Endothelial cell of umbilical vein (primary cell): ENCODE measurements around the gene SNCAIP. TPM values are rescaled to one million over a fixed set of nuclear protein-coding genes. Genes with fewer than 3 reads are reported as not detected.

ENCODE experiments used
- BruUV-seq: library from RNA; stranded (reverse); fragments of 400-500 nt; replicated peaks from 2 replicates; lab custom pipeline; 2021; lab: Mats Ljungman, UMichigan
- CTCF ChIA-PET: fragments of 300-600, 350-600 bp; sonication (Branson Sonifier 250); formaldehyde crosslinking; loops from one replicate; lab custom pipeline; 2021; ENCODE audit warnings: antibody characterized with exemption, inconsistent platforms; lab: Charles Lee
- POLR2A ChIA-PET: fragments of 300-600, 350-600 bp; sonication (Branson Sonifier 250); formaldehyde crosslinking; loops from one replicate; lab custom pipeline; 2021; ENCODE audit warnings: antibody characterized with exemption, inconsistent platforms; lab: Charles Lee
- DNase-seq: peaks from one replicate; pipeline ENCODE4 v3.0.0-alpha.2; 2011; ENCODE audit warnings: low read depth, low spot score
- FAIRE-seq: peaks from 2 replicates; lab custom pipeline; 2011; peaks lifted over from hg19 to GRCh38; lab: Jason Lieb, UNC
- H2AFZ ChIP-seq: 2 replicates; pipeline ENCODE4 v1.6.0; 2012; ENCODE audit warnings: low read depth, low read length, control low read depth, inconsistent platforms
- H3K27ac ChIP-seq: 2 replicates; pipeline ENCODE4 v1.5.1; 2011; ENCODE audit warnings: low read depth, mild to moderate bottlenecking, control low read depth, low read length, moderate library complexity; ENCODE audit not compliant: insufficient read depth
- H3K27me3 ChIP-seq, 2 experiments: 2 replicates each; pipeline versions ENCODE4 v1.6.0 to v1.6.1; 2011; ENCODE audit warnings: low read length in 2 of 2, mixed read lengths in 1 of 2; ENCODE audit not compliant: control insufficient read depth in 2 of 2, insufficient read depth in 2 of 2
- H3K36me3 ChIP-seq, 2 experiments: 2 replicates in 1 of 2; 3 replicates in 1 of 2; pipeline ENCODE4 v1.5.1; 2011; ENCODE audit warnings: low read length in 2 of 2, mild to moderate bottlenecking in 1 of 2, moderate library complexity in 1 of 2; ENCODE audit not compliant: control insufficient read depth in 2 of 2, insufficient read depth in 2 of 2; ENCODE audit errors: extremely low read depth in 1 of 2
- H3K4me1 ChIP-seq: 3 replicates; pipeline ENCODE4 v1.5.1; 2011; ENCODE audit warnings: mild to moderate bottlenecking, low read length; ENCODE audit not compliant: control insufficient read depth, insufficient read depth; ENCODE audit errors: extremely low read depth
- H3K4me2 ChIP-seq: 2 replicates; pipeline ENCODE4 v1.6.1; 2011; ENCODE audit warnings: low read length, control low read depth, mixed read lengths; ENCODE audit not compliant: insufficient read depth
- H3K4me3 ChIP-seq, 3 experiments: fragments of 200-600 bp in 1 of 3; sonication (generic), shearing (Covaris generic) in 1 of 3; replicated peaks in 1 of 3; 2 replicates each; pipeline ENCODE4 v1.5.1; 2011 to 2016; ENCODE audit warnings: control low read depth in 3 of 3, low read length in 3 of 3, mild to moderate bottlenecking in 2 of 3, inconsistent platforms in 1 of 3, low read depth in 1 of 3, moderate library complexity in 1 of 3; ENCODE audit not compliant: insufficient read depth in 1 of 3
- H3K79me2 ChIP-seq: 2 replicates; pipeline ENCODE4 v1.6.0; 2012; ENCODE audit warnings: low read length, inconsistent platforms; ENCODE audit not compliant: control insufficient read depth, insufficient read depth
- H3K9ac ChIP-seq: replicated peaks from 2 replicates; pipeline ENCODE3; 2011; ENCODE audit warnings: low read length, control low read depth; ENCODE audit not compliant: insufficient read depth; ENCODE audit errors: extremely low read depth
- H3K9me1 ChIP-seq: replicated peaks from 3 replicates; pipeline ENCODE4 v1.6.0; 2011; ENCODE audit warnings: mild to moderate bottlenecking, low read length; ENCODE audit not compliant: control insufficient read depth, insufficient read depth; ENCODE audit errors: extremely low read depth
- H3K9me3 ChIP-seq: replicated peaks from 2 replicates; pipeline ENCODE4 v1.5.1; 2012; ENCODE audit warnings: low read length, inconsistent platforms; ENCODE audit not compliant: control insufficient read depth, insufficient read depth
- H4K20me1 ChIP-seq: replicated peaks from 2 replicates; pipeline ENCODE3; 2011; ENCODE audit warnings: mild to moderate bottlenecking, low read length; ENCODE audit not compliant: control insufficient read depth, insufficient read depth; ENCODE audit errors: extremely low read depth
- EZH2 ChIP-seq: IDR thresholded peaks from 2 replicates; pipeline ENCODE4 v1.6.1; 2012; ENCODE audit warnings: borderline replicate concordance, low read depth, mild to moderate bottlenecking, moderate library complexity, low read length, inconsistent platforms; ENCODE audit not compliant: severe bottlenecking
- FOS ChIP-seq: IDR thresholded peaks from 2 replicates; pipeline ENCODE4 v1.6.1; 2011; ENCODE audit warnings: mild to moderate bottlenecking, low read length, moderate library complexity, borderline replicate concordance; ENCODE audit not compliant: insufficient read depth
- GATA2 ChIP-seq: IDR thresholded peaks from 2 replicates; pipeline ENCODE4 v1.7.0; 2011; ENCODE audit warnings: low read depth, mild to moderate bottlenecking, moderate library complexity, mixed read lengths, low read length; ENCODE audit not compliant: insufficient read length, insufficient read depth
- JUN ChIP-seq: IDR thresholded peaks from 2 replicates; pipeline ENCODE4 v1.6.1; 2011; ENCODE audit warnings: borderline replicate concordance, low read depth; ENCODE audit not compliant: insufficient read length, insufficient read depth
- MYC ChIP-seq: IDR thresholded peaks from one replicate; pipeline ENCODE4 v1.6.1; 2011; ENCODE audit warnings: mild to moderate bottlenecking, low read depth, low read length
- POLR2A ChIP-seq: IDR thresholded peaks from 2 replicates; pipeline ENCODE4 v1.6.1; 2012; ENCODE audit warnings: low read depth, mild to moderate bottlenecking, control low read depth, low read length
- POLR2AphosphoS5 ChIP-seq: IDR thresholded peaks from 2 replicates; pipeline ENCODE4 v1.6.1; 2012; ENCODE audit warnings: low read depth, mild to moderate bottlenecking, control low read depth, low read length, moderate library complexity; ENCODE audit not compliant: insufficient read depth
- dilution Hi-C: fragments of 300-500 bp; cut with MboI; formaldehyde crosslinking; loops from one replicate; pipeline ENCODE4 v1.15.0; 2019; ENCODE audit warnings: low sequenced_read_pairs; ENCODE audit not compliant: extremely low pct_ligation_motif_present
- intact Hi-C: fragments of 100-400 bp; cut with micrococcal nuclease; formaldehyde crosslinking; loops from one replicate; pipeline ENCODE4 v1.10.0; 2022
- polyA plus RNA-seq, 4 experiments: library from polyadenylated mRNA; depleted of rRNA in 3 of 4; stranded (reverse) in 3 of 4; unstranded in 1 of 4; fragments of >200 nt; gene quantifications; 2 replicates each; pipeline versions ENCODE4 v1.2.1 to v1.2.3, GENCODE V29; 2011 to 2012; ENCODE audit warnings: missing spikeins in 1 of 4
- total RNA-seq: library from RNA; stranded (reverse); gene quantifications from 2 replicates; pipeline ENCODE4 v1.2.3, GENCODE V29; 2021
- TF ChIP-seq, protein P1 (sequence below), 2 donors: IDR thresholded peaks; 1 replicate in 1 of 2; 2 replicates in 1 of 2; pipeline ENCODE4 v1.5.1; 2011; ENCODE audit warnings: low read length in 2 of 2, mild to moderate bottlenecking in 2 of 2, moderate library complexity in 2 of 2, control low read depth in 1 of 2, inconsistent platforms in 1 of 2, low read depth in 1 of 2; ENCODE audit not compliant: insufficient read depth in 1 of 2; ENCODE audit errors: extremely low read depth in 1 of 2
- TF ChIP-seq, protein P2 (sequence below): IDR thresholded peaks from 2 replicates; pipeline ENCODE4 v1.6.1; 2011; ENCODE audit not compliant: insufficient read depth, insufficient read length

SNCAIP gene
- total and polyA plus RNA-seq, 2 donors (not counting 3 experiments of a cell fraction or from before 2014, with no cell fraction given) = 13.1 to 42.0 TPM

DNA sequence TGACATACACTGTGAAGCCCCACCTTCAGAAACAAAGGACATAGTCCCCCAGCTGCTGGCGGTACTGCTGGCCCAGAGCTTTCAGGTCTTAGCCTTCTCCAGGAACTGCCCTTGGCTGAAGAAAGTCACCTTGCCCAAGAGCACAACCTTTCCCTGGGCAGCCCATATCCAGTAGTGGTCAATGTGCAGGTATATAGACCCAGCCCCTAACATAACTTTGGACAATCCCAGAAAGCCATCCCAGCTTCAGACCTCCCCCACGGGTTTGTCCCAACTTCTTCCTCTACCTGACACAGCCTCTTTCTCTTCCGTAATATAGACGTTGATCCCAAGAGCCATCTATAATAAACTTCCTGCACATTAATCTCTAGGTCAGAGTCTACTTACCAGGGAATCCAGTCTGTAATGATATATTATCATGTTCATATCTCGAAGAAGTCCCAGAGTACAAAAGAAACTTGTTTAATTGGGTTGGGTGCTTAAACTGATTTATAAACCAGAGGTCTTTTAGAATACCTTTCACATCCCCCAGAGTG is 157.4 kb downstream of the SNCAIP start:
- BruUV-seq = no TSS peak
- no peaks in the 10 kb centered on the region for H3K36me3 ChIP-seq
- CTCF ChIA-PET = no interaction called here

More for the DNA sequence above, 157.4 kb downstream of the SNCAIP start:
- TF ChIP-seq POLR2A (no peak), MYC (no peak), JUN (no peak), GATA2 (no peak), POLR2AphosphoS5 (no peak), FOS (no peak), EZH2 (no peak)
- TF ChIP-seq, protein P1, sequence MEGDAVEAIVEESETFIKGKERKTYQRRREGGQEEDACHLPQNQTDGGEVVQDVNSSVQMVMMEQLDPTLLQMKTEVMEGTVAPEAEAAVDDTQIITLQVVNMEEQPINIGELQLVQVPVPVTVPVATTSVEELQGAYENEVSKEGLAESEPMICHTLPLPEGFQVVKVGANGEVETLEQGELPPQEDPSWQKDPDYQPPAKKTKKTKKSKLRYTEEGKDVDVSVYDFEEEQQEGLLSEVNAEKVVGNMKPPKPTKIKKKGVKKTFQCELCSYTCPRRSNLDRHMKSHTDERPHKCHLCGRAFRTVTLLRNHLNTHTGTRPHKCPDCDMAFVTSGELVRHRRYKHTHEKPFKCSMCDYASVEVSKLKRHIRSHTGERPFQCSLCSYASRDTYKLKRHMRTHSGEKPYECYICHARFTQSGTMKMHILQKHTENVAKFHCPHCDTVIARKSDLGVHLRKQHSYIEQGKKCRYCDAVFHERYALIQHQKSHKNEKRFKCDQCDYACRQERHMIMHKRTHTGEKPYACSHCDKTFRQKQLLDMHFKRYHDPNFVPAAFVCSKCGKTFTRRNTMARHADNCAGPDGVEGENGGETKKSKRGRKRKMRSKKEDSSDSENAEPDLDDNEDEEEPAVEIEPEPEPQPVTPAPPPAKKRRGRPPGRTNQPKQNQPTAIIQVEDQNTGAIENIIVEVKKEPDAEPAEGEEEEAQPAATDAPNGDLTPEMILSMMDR (IDR thresholded peaks at IDR 0.05; ENCODE audit: extremely low read depth in 1 of 2, insufficient read depth in 1 of 2, low read depth in 1 of 2, low read length in 2 of 2) = no peak
- TF ChIP-seq, protein P2, sequence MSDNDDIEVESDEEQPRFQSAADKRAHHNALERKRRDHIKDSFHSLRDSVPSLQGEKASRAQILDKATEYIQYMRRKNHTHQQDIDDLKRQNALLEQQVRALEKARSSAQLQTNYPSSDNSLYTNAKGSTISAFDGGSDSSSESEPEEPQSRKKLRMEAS = no peak
- Histone ChIP-seq H3K4me2 (no peak overlapping the region), H4K20me1 (no peaks in the 10 kb centered on the region), H3K79me2 (no peaks in the 10 kb centered on the region), H2AFZ (no peak overlapping the region), H3K4me1 (no peaks in the 10 kb centered on the region), H3K9ac (no peak overlapping the region), H3K4me3 (no peak overlapping the region), H3K27me3 (no peaks in the 10 kb centered on the region), H3K27ac (no peak overlapping the region), H3K9me1 (no peaks in the 10 kb centered on the region), H3K9me3 (no peaks in the 10 kb centered on the region)
- DNase-seq (no peak), FAIRE-seq (no peak)
- dilution Hi-C loops (no loop called here), intact Hi-C loops (no loop called here)
- POLR2A ChIA-PET = no interaction called here
